HG03342 (cell line): Measurements from ENCODE around the gene ACVR1B.

ENCODE experiments used
- ATAC-seq: cut with Tn5 transposase; IDR thresholded peaks from one replicate; pipeline ENCODE4 v1.9.1; 2021; ENCODE audit warnings: mild to moderate bottlenecking, moderate library complexity; ENCODE audit not compliant: unreplicated experiment

The ACVR1B gene

GRCh38 chr12:52019113-52019770, 67.7 kb downstream of the ACVR1B start:
- ATAC-seq = no peak

- ATAC-seq = no peak
These were observed 69.2 kb downstream of the ACVR1B start for GRCh38 chr12:52020539-52021336.

- ATAC-seq = no peak
These were observed 71.3 kb downstream of the ACVR1B start for GRCh38 chr12:52022841-52023181.

- ATAC-seq = no peak
These were observed 71.9 kb downstream of the ACVR1B start for GRCh38 chr12:52023182-52023975.

DNA sequence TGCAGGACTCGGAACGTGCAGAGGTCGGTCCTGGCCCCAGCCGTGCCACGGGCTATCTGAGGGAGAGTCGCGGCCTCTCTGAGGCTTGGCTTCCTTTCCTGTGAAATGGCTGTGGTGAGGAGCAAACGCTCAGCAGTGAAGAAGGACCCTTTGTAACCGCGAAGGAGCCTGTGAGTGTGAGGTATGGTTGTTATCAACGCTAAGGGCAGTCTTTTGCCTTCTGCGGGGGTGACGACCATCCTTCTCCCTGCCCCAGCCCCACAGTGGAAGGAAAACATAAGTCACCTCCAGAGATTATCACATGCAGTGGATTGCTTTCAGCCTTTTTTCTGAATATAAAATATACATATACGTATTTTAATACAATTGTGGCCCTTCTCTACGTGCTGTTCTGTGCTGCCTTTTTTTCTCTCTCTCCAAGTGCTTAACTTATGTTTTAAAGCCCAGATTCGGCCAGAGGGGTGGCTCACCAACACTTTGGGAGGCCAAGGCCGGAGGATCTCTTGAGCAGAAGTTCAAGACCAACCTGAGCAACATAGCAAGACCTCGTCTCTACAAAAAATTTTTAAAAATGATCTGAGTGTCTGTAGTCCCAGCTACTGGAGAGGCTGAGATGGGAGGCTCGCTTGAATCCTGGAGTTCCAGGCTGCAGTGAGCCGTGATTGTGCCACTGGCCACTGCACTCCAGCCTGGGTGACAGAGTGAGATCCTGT, 72.6 kb downstream of the ACVR1B start:
- ATAC-seq = no peak

DNA sequence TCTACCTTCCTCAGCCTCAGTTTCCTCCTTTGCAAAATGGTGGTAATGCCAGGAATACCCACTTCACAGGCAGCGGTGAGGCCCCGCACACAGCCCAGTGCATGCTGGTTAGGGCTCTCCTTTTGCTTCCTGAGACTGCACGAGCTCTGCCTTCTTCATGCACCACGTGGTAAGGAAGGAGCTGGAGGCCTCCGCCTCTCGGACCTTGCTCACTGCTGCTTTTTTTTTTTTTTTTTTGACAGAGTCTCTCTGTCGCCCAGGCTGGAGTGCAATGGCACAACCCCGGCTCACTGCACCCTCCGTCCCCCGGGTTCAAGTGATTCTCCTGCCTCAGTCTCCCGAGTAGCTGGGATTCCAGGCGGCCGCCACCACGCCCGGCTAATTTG, 73.3 kb downstream of the ACVR1B start:
- ATAC-seq = no peak

GRCh38 chr12:52026263-52026662, 74.8 kb downstream of the ACVR1B start:
- ATAC-seq = no peak

GRCh38 chr12:52027085-52027843, 75.8 kb downstream of the ACVR1B start:
- no peak for ATAC-seq

GRCh38 chr12:52029685-52030084, 78.2 kb downstream of the ACVR1B start:
- no peak for ATAC-seq

DNA sequence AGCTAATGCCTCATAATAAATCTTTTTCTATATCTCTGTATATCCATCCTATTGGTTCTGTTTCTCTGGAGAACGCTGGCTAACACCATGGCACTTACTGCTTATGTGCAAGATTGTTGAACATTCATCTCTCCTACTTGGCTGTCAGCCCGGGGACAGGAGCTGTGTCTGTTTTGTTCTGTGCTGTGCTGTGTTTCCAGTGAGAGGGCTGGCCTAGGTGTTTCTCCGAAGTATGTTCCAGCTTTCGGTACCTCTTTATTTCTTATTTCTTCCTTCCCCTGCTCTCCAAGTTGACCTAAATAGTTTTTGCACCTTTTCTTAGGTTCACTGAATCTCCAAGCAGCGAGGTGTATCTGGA, 80.9 kb downstream of the ACVR1B start:
- ATAC-seq = no peak

GRCh38 chr12:52032804-52033445, 81.4 kb downstream of the ACVR1B start:
- peak; percentile 89 for ATAC-seq

DNA sequence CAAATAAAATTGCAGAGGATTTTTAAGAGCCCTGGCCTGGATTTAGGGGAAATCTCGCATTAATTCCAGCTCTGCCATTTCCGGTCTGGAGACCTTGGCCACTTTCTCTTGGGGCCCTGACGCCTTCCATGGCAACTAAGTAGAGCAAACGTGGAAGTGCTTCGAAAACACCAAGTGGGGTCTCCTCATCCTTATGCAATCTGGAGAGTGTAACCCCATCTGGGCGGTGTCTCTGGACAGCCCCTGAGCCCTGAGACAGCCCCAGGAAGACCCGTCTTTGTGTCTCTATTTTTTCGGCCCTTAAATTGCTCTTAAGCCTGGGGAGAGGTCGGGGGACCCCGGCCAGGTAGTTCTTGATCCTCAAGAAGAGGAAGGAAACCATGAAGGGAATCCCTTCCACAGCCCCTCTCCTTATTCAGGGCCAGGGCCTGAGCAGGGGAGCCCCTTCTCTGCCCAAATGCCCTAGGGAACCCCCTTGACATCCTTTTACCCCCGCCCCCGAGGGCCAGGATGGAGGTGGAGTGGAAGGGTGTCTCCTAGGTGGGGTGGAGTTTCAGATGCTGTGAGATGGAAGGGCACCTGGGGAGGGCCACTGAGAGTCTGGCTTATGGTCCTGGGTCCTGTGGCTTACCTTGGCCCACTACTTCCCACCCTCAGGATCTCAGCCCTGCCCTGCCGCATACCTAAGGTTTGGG, 82.1 kb downstream of the ACVR1B start:
- ATAC-seq = no peak

- ATAC-seq = no peak
These were observed 83.7 kb downstream of the ACVR1B start for GRCh38 chr12:52035190-52035589.

GRCh38 chr12:52035926-52036325, 84.4 kb downstream of the ACVR1B start:
- ATAC-seq = no peak

DNA sequence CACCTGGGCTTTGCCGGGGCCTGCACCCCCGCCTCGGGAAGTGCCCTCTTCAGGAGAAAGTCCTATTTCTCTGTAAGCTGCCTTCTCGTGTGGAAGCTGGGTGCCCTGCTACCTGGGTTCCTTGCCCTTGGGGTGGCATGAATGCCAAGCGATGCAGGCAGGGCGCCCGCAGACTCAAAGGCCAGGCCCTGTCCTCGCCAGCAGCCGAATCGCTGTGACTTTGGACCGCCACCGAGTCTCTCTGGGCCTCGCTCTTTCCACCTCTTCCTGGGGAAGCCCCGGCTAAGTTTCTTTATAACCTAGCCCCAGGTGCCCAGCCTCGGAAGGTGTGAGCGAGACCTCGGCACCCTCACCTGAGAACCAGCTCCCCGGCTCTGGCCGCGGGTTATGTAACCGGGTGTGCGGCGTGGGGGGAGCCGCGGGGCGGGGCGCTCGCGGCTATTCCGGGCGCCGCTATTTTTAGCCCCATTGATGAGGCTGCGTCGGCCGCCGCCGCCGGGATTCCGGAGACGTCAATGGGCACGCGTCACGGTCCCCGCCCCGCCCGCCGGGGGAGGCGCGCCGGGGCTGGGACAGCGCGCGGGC, 85.2 kb downstream of the ACVR1B start:
- ATAC-seq = peak; percentile 36

- ATAC-seq = no peak
These were observed 85.9 kb downstream of the ACVR1B start for GRCh38 chr12:52037248-52037861.

DNA sequence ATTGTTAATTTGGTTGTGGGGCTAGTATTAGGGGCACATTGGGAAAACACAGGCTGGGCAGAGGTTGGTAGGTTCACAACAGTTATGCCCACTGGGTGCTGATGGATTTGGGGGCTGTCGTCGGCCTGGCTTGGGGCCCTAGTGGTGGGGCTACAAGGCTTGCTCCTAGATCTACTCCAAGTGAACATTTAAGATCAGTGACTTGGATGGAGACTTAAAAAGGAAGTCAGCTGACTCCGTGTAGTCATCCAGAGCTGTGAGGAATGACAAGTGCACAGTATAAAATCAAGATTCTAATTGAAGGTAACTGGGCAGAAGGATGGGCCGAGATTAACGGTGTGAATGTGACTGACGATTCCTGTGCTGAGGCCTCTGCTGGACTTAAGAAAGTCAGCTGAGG, 86.9 kb downstream of the ACVR1B start:
- ATAC-seq = no peak

DNA sequence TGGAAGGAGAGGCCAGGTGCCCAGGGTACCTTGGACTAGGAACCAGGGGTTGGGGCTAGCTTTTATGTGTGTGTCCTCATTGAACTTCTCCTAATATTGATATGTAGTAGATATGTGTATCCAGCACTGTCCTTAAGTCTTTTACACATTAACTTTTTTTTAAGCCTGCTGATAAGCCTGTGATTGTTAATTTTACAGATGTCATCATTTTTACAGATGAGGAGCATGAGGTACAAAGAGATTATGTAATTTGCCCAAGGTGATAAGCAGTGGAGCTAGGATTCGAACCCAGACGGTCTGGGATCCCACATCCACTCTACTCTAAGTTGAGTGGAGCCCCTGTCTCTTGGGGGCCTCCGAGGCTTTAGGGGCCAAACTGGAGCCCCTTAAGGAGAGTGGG, 89.5 kb downstream of the ACVR1B start:
- ATAC-seq = no peak

DNA sequence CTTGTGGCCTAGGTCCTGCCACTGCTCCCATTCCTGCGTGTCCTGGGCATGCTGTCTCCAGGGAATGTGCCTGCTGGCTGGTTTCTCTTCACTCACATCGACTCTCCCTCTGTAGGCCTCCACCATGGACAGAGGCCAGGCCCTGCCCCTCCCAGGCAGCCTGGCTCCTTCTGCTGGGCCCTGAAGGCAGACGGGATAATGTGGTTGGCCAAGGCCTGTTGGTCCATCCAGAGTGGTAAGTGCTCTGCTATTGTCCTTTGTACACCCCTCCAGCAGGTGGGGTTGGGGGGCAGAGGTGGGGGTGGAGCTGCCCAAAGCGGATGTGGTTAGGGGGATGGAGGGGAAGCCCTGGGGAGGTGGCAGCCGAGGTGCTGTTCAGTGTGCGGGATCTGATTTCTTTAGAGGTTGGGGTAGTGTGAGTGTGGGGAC, 90.2 kb downstream of the ACVR1B start:
- ATAC-seq = no peak
